Gastroesophageal sphincter (tissue), 3 donors: Measurements from ENCODE around the gene MB21D2.

Experiments used
- CTCF ChIP-seq, 4 experiments: fragments of 200-600 bp in 2 of 4; fragments of 450-650 bp in 2 of 4; sonication (generic) in 1 of 4; IDR thresholded peaks; one replicate each; pipeline ENCODE4 v1.5.1; 2017 to 2019; ENCODE audit warnings: antibody characterized with exemption in 4 of 4, mild to moderate bottlenecking in 2 of 4, moderate library complexity in 2 of 4
- EP300 ChIP-seq: sonication (generic); formaldehyde crosslinking; IDR thresholded peaks from one replicate; pipeline ENCODE4 v1.6.1; 2017; ENCODE audit warnings: antibody characterized with exemption, mild to moderate bottlenecking
- POLR2A ChIP-seq, 2 donors: fragments of 450-650 bp; IDR thresholded peaks; one replicate each; pipeline ENCODE4 v1.6.1; 2017; ENCODE audit warnings: antibody characterized with exemption in 2 of 2, mild to moderate bottlenecking in 2 of 2, moderate library complexity in 1 of 2
- POLR2AphosphoS5 ChIP-seq: sonication (generic); formaldehyde crosslinking; IDR thresholded peaks from one replicate; pipeline ENCODE4 v1.6.1; 2017; ENCODE audit warnings: antibody characterized with exemption

- no peak for TF ChIP-seq CTCF (IDR thresholded peaks at IDR 0.05)
- TF ChIP-seq POLR2A (IDR thresholded peaks at IDR 0.05) = no peak
- no peak for TF ChIP-seq POLR2AphosphoS5
- TF ChIP-seq EP300 = no peak
Measured at GRCh38 chr3:192884777-192885773, 32.6 kb downstream of the MB21D2 start.
